Psoas muscle (tissue), 8 donors: Measurements from ENCODE around the gene HPCAL1. TPM values are rescaled to one million over a fixed set of nuclear protein-coding genes. Genes with fewer than 3 reads are reported as not detected.

ENCODE experiments used
- ATAC-seq, 4 donors: fragments of 200-7000 bp; cut with Tn5 transposase; one replicate each; pipeline ENCODE4 v1.9.1; 2020; ENCODE audit warnings: moderate library complexity in 3 of 4, mild to moderate bottlenecking in 2 of 4
- DNase-seq, 2 donors: peaks; one replicate each; pipeline ENCODE4 v3.0.0-alpha.2; 2020
- H3K27ac ChIP-seq: fragments of 200-600 bp; one replicate; pipeline ENCODE4 v1.8.0; 2022
- H3K27me3 ChIP-seq, 3 donors: fragments of 200-600 bp in 1 of 3; one replicate each; pipeline versions ENCODE4 v1.6.1 to v1.8.0; 2013 to 2022; ENCODE audit warnings: low read length in 2 of 3, mild to moderate bottlenecking in 2 of 3, moderate library complexity in 1 of 3; ENCODE audit not compliant: insufficient read depth in 3 of 3
- H3K36me3 ChIP-seq, 2 donors: fragments of 200-600 bp in 1 of 2; one replicate each; pipeline versions ENCODE4 v1.6.1 to v1.8.0; 2013 to 2022; ENCODE audit warnings: low read depth in 1 of 2, mild to moderate bottlenecking in 1 of 2, moderate library complexity in 1 of 2; ENCODE audit not compliant: insufficient read depth in 1 of 2
- H3K4me1 ChIP-seq: fragments of 200-600 bp; one replicate; pipeline ENCODE4 v1.8.0; 2022
- H3K4me3 ChIP-seq: fragments of 200-600 bp; one replicate; pipeline ENCODE4 v1.8.0; 2022; ENCODE audit warnings: mild to moderate bottlenecking
- H3K9me3 ChIP-seq: fragments of 200-600 bp; one replicate; pipeline ENCODE4 v1.8.0; 2022
- WGBS, 3 donors: extraction: QIAGEN DNeasy Blood & Tissue Kit; methylation state at CpG; one replicate each; pipeline versions ENCODE4 v1.1.6 to v1.1.7; 2013; 5-methylcytosine and 5-hydroxymethylcytosine counted together
- intact Hi-C, 2 donors: fragments of 100-400 bp; cut with DNase I; formaldehyde crosslinking; loops; one replicate each; pipeline versions ENCODE4 v1.11.0 to v1.14.2; 2022
- polyA plus RNA-seq, 3 donors: library from polyadenylated mRNA; stranded (reverse); fragments of 200-250 nt; gene quantifications; one replicate each; pipeline ENCODE4 v1.2.3, GENCODE V29; 2013
- total RNA-seq, 4 donors: library from RNA; stranded (reverse); fragmentation: NEBNext Ultra II Directional in 2 of 4; extraction: Animal tissue kit (Norgen Biotek cat#: 25700) in 2 of 4; gene quantifications; one replicate each; pipeline versions ENCODE4 v1.2.1 to v1.2.4, GENCODE V29; 2021 to 2023
- TF ChIP-seq, protein P1 (sequence below): fragments of 200-600 bp; IDR thresholded peaks from one replicate; pipeline ENCODE4 v1.8.0; 2022; ENCODE audit warnings: antibody characterized with exemption
- donor health status: healthy with polysubstance abuse.
- donor health status: DM: no; HTN: no; CAD: no; lungs with moderate emphysema.
- donor health status: Bipolar disorder and iron deficiency.
- donor health status: healthy.
- donor health status: DM: yes; HTN: yes; CAD: no.
- donor health status: DM: no; HTN: no; CAD: no.
- donor health status: DM: no; HTN: no; CAD: no.
- donor health status: DM: yes; HTN: yes; CAD: no.

HPCAL1 gene
- total and polyA plus RNA-seq, 7 donors = 16.1 to 182 (median 33.4) TPM

- H3K9me3 ChIP-seq = no peaks in the 10 kb centered on the region
- WGBS, 3 donors = 94 to 96% (median 96%) methylated on average over 9 of the region's 9 CpGs
Measured at GRCh38 chr2:10353931-10354330, 51.2 kb downstream of the HPCAL1 start.

DNA sequence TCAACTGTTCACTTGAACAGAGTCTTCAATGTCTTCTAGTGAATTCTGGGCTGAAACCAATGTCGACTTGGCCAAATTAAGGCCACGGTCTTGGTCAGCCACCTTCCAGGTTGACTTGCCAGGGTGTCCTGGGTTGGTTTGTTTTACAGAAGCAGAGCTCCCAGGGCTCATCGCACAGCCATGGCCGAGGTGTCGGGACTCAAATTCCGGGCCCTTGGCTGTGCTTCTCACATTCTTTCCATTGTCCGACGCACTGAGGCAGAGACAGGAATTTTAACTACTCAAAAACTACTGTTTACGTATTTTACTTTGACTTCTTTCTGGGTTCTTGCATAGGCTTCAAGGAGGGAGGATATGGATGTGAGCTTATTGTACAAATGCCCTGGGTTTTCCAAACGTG, 51.7 kb downstream of the HPCAL1 start:
- Histone ChIP-seq H3K4me1 (no peaks in the 10 kb centered on the region), H3K9me3 (no peaks in the 10 kb centered on the region), H3K27ac (no peak overlapping the region), H3K27me3 (no peaks in the 10 kb centered on the region), H3K36me3 (no peaks in the 10 kb centered on the region), H3K4me3 (no peak overlapping the region)
- ATAC-seq (no peak), DNase-seq (no peak)
- intact Hi-C loops = no loop called here
- TF ChIP-seq, protein P1, sequence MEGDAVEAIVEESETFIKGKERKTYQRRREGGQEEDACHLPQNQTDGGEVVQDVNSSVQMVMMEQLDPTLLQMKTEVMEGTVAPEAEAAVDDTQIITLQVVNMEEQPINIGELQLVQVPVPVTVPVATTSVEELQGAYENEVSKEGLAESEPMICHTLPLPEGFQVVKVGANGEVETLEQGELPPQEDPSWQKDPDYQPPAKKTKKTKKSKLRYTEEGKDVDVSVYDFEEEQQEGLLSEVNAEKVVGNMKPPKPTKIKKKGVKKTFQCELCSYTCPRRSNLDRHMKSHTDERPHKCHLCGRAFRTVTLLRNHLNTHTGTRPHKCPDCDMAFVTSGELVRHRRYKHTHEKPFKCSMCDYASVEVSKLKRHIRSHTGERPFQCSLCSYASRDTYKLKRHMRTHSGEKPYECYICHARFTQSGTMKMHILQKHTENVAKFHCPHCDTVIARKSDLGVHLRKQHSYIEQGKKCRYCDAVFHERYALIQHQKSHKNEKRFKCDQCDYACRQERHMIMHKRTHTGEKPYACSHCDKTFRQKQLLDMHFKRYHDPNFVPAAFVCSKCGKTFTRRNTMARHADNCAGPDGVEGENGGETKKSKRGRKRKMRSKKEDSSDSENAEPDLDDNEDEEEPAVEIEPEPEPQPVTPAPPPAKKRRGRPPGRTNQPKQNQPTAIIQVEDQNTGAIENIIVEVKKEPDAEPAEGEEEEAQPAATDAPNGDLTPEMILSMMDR = no peak
- WGBS, 3 donors = 79 to 92% (median 83%) methylated on average over 10 of the region's 10 CpGs

More at GRCh38 chr2:10353931-10354330, 51.2 kb downstream of the HPCAL1 start:
- Histone ChIP-seq H3K4me1 (no peaks in the 10 kb centered on the region), H3K27me3 (no peaks in the 10 kb centered on the region), H3K4me3 (no peak overlapping the region), H3K27ac (no peak overlapping the region), H3K36me3 (no peaks in the 10 kb centered on the region)
- intact Hi-C loops = no loop called here
- TF ChIP-seq, protein P1 = no peak
- ATAC-seq = no peak
- DNase-seq = no peak

DNA sequence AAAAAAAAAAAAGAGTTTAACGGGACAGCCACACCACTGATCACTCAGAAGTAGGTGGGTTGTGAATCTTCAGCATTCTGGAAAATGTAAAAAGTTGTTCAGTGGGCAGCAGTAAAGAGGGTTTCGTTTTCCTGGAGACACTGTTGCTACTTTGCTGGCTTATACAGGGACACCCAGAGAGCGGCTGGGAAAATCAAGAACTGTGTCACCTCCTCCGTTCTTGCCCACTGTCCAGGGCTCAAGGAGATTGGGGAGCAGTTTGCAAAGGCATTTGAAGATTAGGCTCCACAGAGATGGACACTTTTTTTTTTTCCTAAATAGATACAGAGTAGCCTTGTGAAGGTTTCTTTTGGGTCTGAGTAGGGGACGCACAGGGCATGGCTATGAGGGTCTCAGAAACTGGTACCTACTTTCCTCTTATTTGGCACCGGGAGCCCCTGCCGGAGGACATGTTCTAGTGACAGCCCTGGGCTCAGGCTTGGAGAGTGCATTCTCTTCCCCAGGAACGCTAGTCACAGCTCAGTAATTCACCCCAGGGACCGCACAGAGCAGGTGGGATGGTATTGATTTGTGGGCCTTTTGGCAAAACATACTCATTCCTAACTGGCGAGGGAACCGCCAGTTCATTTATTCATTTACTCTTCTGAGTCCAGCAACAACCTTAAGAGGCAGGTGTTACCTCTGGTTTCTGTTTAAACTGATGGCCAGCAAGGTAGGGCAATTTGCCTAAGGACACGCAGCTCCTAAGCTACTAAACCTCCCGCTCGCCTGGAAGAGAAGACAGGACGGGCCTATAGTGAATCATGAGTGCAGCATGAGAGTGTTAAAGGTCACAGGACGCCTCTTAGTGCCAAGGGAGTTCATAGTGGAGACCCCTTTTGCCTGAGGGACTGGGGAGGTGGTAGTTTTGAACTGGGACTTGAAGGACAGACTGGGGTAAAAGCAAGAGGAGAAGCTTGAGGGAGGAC, 53.1 kb downstream of the HPCAL1 start:
- H3K4me1 ChIP-seq = no peaks in the 10 kb centered on the region
- no peak for ATAC-seq
- no peaks in the 10 kb centered on the region for H3K9me3 ChIP-seq
- 90 to 92% (median 91%) methylated on average over 16 of the region's 16 CpGs for WGBS, 3 donors
- H3K27ac ChIP-seq = no peak overlapping the region
- intact Hi-C loops = no loop called here
- no peak overlapping the region for H3K4me3 ChIP-seq
- no peak for DNase-seq
- TF ChIP-seq, protein P1 = no peak
- H3K36me3 ChIP-seq = no peaks in the 10 kb centered on the region
- no peaks in the 10 kb centered on the region for H3K27me3 ChIP-seq

DNA sequence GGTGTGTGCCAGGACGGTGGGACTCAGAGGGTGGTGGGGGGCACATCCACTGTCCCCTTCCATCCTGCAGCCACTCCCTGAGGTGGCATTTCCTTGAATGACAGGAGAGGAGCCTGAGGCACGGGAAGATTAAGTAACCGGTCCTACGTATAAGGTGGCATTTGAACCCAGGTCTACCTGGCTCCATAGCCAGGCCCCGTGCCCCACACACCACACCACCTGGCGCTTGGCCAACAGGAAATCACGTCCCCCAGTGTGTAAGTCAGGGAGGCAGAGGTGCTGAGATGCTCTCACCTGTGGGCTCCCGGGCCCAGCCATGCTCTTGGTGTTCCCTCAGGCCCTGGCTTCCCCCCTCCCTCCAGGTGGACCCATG, 53.7 kb downstream of the HPCAL1 start:
- Histone ChIP-seq H3K36me3 (no peaks in the 10 kb centered on the region), H3K27me3 (no peaks in the 10 kb centered on the region), H3K9me3 (no peaks in the 10 kb centered on the region), H3K4me3 (no peak overlapping the region), H3K4me1 (no peaks in the 10 kb centered on the region), H3K27ac (no peak overlapping the region)
- intact Hi-C loops = no loop called here
- DNase-seq (no peak), ATAC-seq (no peak)
- WGBS, 3 donors = 80 to 89% (median 87%) methylated on average over 8 of the region's 8 CpGs
- TF ChIP-seq, protein P1 = no peak
